HepG2 (cell line): Measurements from ENCODE around the gene FOXD1. TPM values are rescaled to one million over a fixed set of nuclear protein-coding genes. Genes with fewer than 3 reads are reported as not detected.

Experiments used
- ATAC-seq: fragments of 200-7000 bp; cut with Tn5 transposase; 3 replicates; pipeline ENCODE4 v1.9.1; 2020; ENCODE audit warnings: mild to moderate bottlenecking, moderate library complexity
- BruUV-seq: library from RNA; stranded (reverse); fragments of 400-500 nt; replicated peaks from 2 replicates; lab custom pipeline; 2021; lab: Mats Ljungman, UMichigan
- CTCF ChIA-PET: fragments of 300-600 bp; formaldehyde crosslinking; extraction: SDS; loops from one replicate; lab custom pipeline; 2021; ENCODE audit warnings: low total read pairs, inconsistent platforms, low intra/inter-chr PET ratio; lab: Yijun Ruan, JAX
- POLR2A ChIA-PET: fragments of 350-600 bp; sonication (Branson Sonifier 250); formaldehyde crosslinking; loops from one replicate; lab custom pipeline; 2020; ENCODE audit warnings: antibody characterized with exemption, inconsistent platforms; lab: Yijun Ruan, JAX
- DNase-seq: peaks from one replicate; pipeline ENCODE4 v3.0.0-alpha.2; 2015; ENCODE audit warnings: low spot score
- FAIRE-seq: peaks from 3 replicates; lab custom pipeline; 2011; peaks lifted over from hg19 to GRCh38; lab: Jason Lieb, UNC
- H2AFZ ChIP-seq: one replicate; pipeline ENCODE4 v1.6.1; 2011; ENCODE audit warnings: low read length, inconsistent platforms
- H3K27ac ChIP-seq: fragments of 300-600 bp; 3 replicates; pipeline ENCODE4 v1.8.0; 2011; ENCODE audit warnings: mixed run types, mild to moderate bottlenecking, mixed read lengths, low read length, inconsistent platforms; ENCODE audit not compliant: insufficient read depth; ENCODE audit errors: extremely low read length
- H3K27me3 ChIP-seq, 2 experiments: fragments of 200-600 bp in 1 of 2; 2 replicates in 1 of 2; 3 replicates in 1 of 2; pipeline versions ENCODE4 v1.6.0 to v1.8.0; 2011; ENCODE audit warnings: low read length in 2 of 2, mild to moderate bottlenecking in 2 of 2, moderate library complexity in 2 of 2, inconsistent platforms in 1 of 2; ENCODE audit not compliant: insufficient read depth in 2 of 2, control insufficient read depth in 1 of 2
- H3K36me3 ChIP-seq, 2 experiments: fragments of 200-600 bp in 1 of 2; replicated peaks in 1 of 2; 2 replicates in 1 of 2; 3 replicates in 1 of 2; pipeline versions ENCODE4 v1.5.1 to v1.8.0; 2011; ENCODE audit warnings: low read length in 2 of 2, inconsistent platforms in 1 of 2; ENCODE audit not compliant: insufficient read depth in 2 of 2, control insufficient read depth in 1 of 2
- H3K4me1 ChIP-seq: 2 replicates; pipeline ENCODE4 v1.5.1; 2012; ENCODE audit warnings: low read length, inconsistent platforms; ENCODE audit not compliant: insufficient read depth
- H3K4me2 ChIP-seq: 2 replicates; pipeline ENCODE4 v1.6.0; 2011; ENCODE audit warnings: low read depth, low read length, inconsistent platforms
- H3K4me3 ChIP-seq, 3 experiments: fragments of 200-600 bp in 1 of 3; sonication (generic), shearing (Covaris generic) in 1 of 3; replicated peaks in 1 of 3; 2 replicates each; pipeline ENCODE4 v1.5.1; 2011 to 2016; ENCODE audit warnings: low read length in 3 of 3, inconsistent platforms in 2 of 3, low read depth in 2 of 3, mild to moderate bottlenecking in 2 of 3, control low read depth in 1 of 3, mixed read lengths in 1 of 3; ENCODE audit not compliant: insufficient read depth in 1 of 3
- H3K79me2 ChIP-seq: one replicate; pipeline ENCODE4 v1.6.1; 2011; ENCODE audit warnings: low read length, inconsistent platforms; ENCODE audit not compliant: insufficient read depth
- H3K9ac ChIP-seq: 2 replicates; pipeline ENCODE4 v1.6.0; 2011; ENCODE audit warnings: mild to moderate bottlenecking, low read depth, low read length, inconsistent platforms; ENCODE audit not compliant: insufficient read depth
- H3K9me3 ChIP-seq: 2 replicates; pipeline ENCODE4 v1.5.1; 2012; ENCODE audit warnings: mild to moderate bottlenecking, low read length
- H4K20me1 ChIP-seq: 2 replicates; pipeline ENCODE4 v1.6.0; 2011; ENCODE audit warnings: inconsistent platforms, mild to moderate bottlenecking, low read length, moderate library complexity; ENCODE audit not compliant: insufficient read depth
- ADNP ChIP-seq: sonication (generic); formaldehyde crosslinking; IDR thresholded peaks from 2 replicates; pipeline ENCODE4 v1.4.0; 2020; ENCODE audit warnings: missing genetic modification reagents
- ARID4A ChIP-seq: sonication (generic); formaldehyde crosslinking; IDR thresholded peaks from 2 replicates; pipeline ENCODE4 v1.5.0; 2020; ENCODE audit warnings: mild to moderate bottlenecking, missing genetic modification reagents, borderline replicate concordance
- DRAP1 ChIP-seq: IDR thresholded peaks from 2 replicates; pipeline ENCODE4 v1.6.1; 2016; ENCODE audit warnings: missing genetic modification reagents, missing compliant biosample characterization
- FOXK1 ChIP-seq: sonication (generic); formaldehyde crosslinking; IDR thresholded peaks from 2 replicates; pipeline ENCODE4 v1.4.0; 2020; ENCODE audit warnings: low read depth, missing genetic modification reagents, borderline replicate concordance
- FOXM1 ChIP-seq: sonication (generic); formaldehyde crosslinking; IDR thresholded peaks from 2 replicates; pipeline ENCODE4 v1.5.0; 2020; ENCODE audit warnings: missing genetic modification reagents
- SAFB2 ChIP-seq: sonication (generic); formaldehyde crosslinking; IDR thresholded peaks from 2 replicates; pipeline ENCODE4 v1.5.1; 2020; ENCODE audit warnings: missing genetic modification reagents, low read depth, mild to moderate bottlenecking, borderline replicate concordance
- SOX13 ChIP-seq, 3 experiments: fragments of 450-650 bp in 1 of 3; sonication (generic) in 1 of 3; formaldehyde crosslinking in 1 of 3; IDR thresholded peaks in 2 of 3; conservative IDR thresholded peaks in 1 of 3; 2 replicates each; pipeline versions ENCODE4 v1.5.0 to v1.6.1; 2016 to 2020; ENCODE audit warnings: antibody characterized with exemption in 1 of 3, mild to moderate bottlenecking in 1 of 3, missing compliant biosample characterization in 1 of 3, missing genetic modification reagents in 1 of 3, moderate library complexity in 1 of 3
- SRSF1 ChIP-seq: fragments of 200-400 bp; formaldehyde crosslinking; optimal IDR thresholded peaks from 2 replicates; pipeline ENCODE3; 2017; ENCODE audit warnings: mild to moderate bottlenecking, low read depth, low read length, moderate library complexity
- WGBS: methylation state at CpG from one replicate; pipeline ENCODE4 v1.1.6; 2017; ENCODE audit warnings: low lambda C conversion rate; 5-methylcytosine and 5-hydroxymethylcytosine counted together
- in situ Hi-C: cut with HindIII; loops from 2 replicates; pipeline ENCODE4 v1.10.0; 2017; ENCODE audit warnings: low pct_unique_long_range_greater_than_20kb; ENCODE audit not compliant: extremely low pct_ligation_motif_present
- intact Hi-C: fragments of 100-400 bp; cut with micrococcal nuclease; formaldehyde crosslinking; loops from one replicate; pipeline ENCODE4 v1.10.0; 2022; ENCODE audit not compliant: unreplicated experiment
- polyA plus RNA-seq, 8 experiments: library from polyadenylated mRNA; depleted of rRNA in 3 of 8; stranded (reverse) in 7 of 8; unstranded in 1 of 8; fragments of >200 nt; fragmentation: Illumina TruSeq in 4 of 8; extraction: Trizol in 4 of 8; gene quantifications; 2 replicates each; pipeline versions ENCODE4 v1.2.1 to v1.2.3, GENCODE V29; 2011 to 2016; ENCODE audit warnings: low read depth in 4 of 8, missing spikeins in 1 of 8, mixed read lengths in 1 of 8; ENCODE audit not compliant: insufficient read depth in 1 of 8
- total RNA-seq, 5 experiments: library from RNA; depleted of rRNA; stranded (reverse); fragments of >200 nt; fragmentation: Illumina TruSeq; extraction: Trizol; gene quantifications; 2 replicates each; pipeline ENCODE4 v1.2.3, GENCODE V29; 2016; ENCODE audit warnings: low read depth in 1 of 5

The FOXD1 gene
- total and polyA plus RNA-seq, 2 of the 13 experiments (the other 11 are each of a cell fraction or from before 2014, with no cell fraction given) = 0.04 to 0.05 TPM

GRCh38 chr5:73472116-73472515 lies 23.5 kb upstream of the FOXD1 start:
- no peak overlapping the region for H3K4me3 ChIP-seq
- ATAC-seq (no peak), DNase-seq (no peak), FAIRE-seq (no peak)
- no peaks in the 10 kb centered on the region for H3K36me3 ChIP-seq
- ChIA-PET POLR2A (no interaction called here), CTCF (no interaction called here)
- H3K79me2 ChIP-seq = no peaks in the 10 kb centered on the region
- no peak overlapping the region for H3K4me2 ChIP-seq
- H3K27ac ChIP-seq = no peak overlapping the region
- no TSS peak for BruUV-seq
- 0% methylated on average over 3 of the region's 3 CpGs for WGBS
- in situ Hi-C loops (no loop called here), intact Hi-C loops (loop anchor here (10.0 kb wide), 1 partner anchor 1407 kb away; no protein-coding TSS in a partner anchor)
- peaks cover 0 to 15% of the 10 kb centered on the region in 2 experiments; a peak in 1 of 5 replicates for H3K27me3 ChIP-seq
- no peaks in the 10 kb centered on the region for H4K20me1 ChIP-seq
- H3K9ac ChIP-seq = no peak overlapping the region
- TF ChIP-seq DRAP1 (CRISPR knock-in tag) (no peak), ADNP (CRISPR knock-in tag) (no peak), FOXK1 (CRISPR knock-in tag) (no peak), SRSF1 (no peak), SAFB2 (no peak), FOXM1 (CRISPR knock-in tag) (no peak), SOX13 (IDR thresholded peaks at IDR 0.05) (no peak), SOX13 (CRISPR knock-in tag; conservative IDR thresholded peaks at IDR 0.05 in 1 of 2, IDR thresholded peaks at IDR 0.05 in 1 of 2) (no peak), ARID4A (CRISPR knock-in tag) (no peak)
- H2AFZ ChIP-seq = no peak overlapping the region
- no peaks in the 10 kb centered on the region for H3K9me3 ChIP-seq
- no peaks in the 10 kb centered on the region for H3K4me1 ChIP-seq
